ENCODE data around the gene DAPK1. TPM values are rescaled to one million over a fixed set of nuclear protein-coding genes. Genes with fewer than 3 reads are reported as not detected.

DAPK1 gene
- total and polyA plus RNA-seq, 5 experiments from 2014 or later, result 0.55 to 1.9 (median 0.55) TPM; not detected in 2

DNA sequence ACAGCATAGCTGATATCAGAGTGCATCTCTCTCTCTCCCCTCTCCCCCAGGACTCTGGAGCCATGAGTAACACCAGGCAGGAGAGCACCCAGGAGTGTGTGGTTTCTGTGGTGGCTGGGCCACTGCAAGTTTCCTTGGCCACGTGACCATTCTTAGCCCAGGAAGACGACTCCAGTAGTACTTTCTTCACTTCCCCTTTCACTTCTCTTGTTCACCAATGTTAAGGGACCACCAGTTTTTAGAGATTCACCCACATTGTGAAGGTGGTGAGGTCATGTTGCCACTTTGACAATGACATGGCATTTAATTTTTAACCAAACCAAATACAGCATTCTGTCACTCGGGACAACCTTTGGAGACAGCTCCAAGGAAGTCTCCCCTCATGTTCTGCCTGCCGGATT lies 17.9 kb upstream of the DAPK1 start:
- H3K4me3 Mint-ChIP-seq, result no peak overlapping the region

DNA sequence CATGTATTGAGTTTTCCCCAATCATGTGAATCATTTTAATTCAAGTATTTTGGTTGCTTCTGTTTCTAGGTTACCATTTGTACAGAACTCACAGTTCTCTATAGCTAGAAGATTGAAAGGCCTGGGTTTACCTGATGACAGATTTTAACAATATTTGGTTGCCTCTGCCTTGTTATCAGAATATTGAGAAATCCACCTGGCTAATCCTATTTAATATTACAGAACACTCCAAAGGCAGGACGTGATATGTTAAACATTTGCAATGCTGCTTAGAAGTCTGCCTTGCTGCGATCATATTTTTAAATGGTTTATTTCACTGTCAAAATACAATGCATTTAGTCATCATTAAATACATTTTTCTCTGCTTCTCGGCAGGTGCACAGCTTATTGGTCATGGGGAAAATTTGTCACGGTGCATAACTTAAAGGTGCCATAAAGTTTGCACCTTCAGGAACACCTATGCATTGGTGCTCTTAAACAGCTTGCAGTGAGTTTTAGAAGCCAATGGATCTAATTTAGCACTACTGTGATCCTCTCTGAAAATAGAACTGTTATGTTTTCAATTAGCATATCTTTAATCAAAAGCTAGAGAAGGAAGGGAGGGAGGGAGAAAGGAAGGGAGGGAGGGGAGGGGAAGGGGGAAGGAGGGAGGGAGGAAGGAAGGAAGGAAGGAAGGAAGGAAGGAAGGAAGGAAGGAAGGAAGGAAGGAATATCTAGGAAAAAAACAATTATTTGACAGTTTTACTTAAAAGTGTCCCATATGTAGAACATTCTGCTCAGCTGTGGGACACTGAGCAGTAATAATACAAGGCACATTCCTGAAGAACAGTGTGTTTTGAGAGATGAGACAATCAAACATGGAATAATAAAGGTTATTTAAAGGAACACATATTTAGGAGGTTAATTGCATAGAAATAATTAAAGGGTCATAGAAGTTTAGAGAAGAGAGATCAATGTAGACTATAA lies 15.5 kb upstream of the DAPK1 start:
- no peak overlapping the region for H3K27ac Mint-ChIP-seq
- H3K4me1 Mint-ChIP-seq, result peaks cover 0 to 10% (median 2%) of the 10 kb centered on the region in 4 donors
- DNase-seq, result no peak
- no peaks in the 10 kb centered on the region for H3K9me3 Mint-ChIP-seq
- peaks cover 0 to 2% (median 0%) of the 10 kb centered on the region in 5 donors for H3K27me3 Mint-ChIP-seq
- POLR2A ChIA-PET, result no interaction called here
- ATAC-seq, result no peak
- H3K4me3 Mint-ChIP-seq, result no peak overlapping the region
- no peaks in the 10 kb centered on the region for H3K36me3 Mint-ChIP-seq

More for the DNA sequence above, 17.9 kb upstream of the DAPK1 start:
- Mint-ChIP-seq H3K9me3 (no peaks in the 10 kb centered on the region), H3K4me1 (peaks cover 0 to 10% (median 2%) of the 10 kb centered on the region in 4 donors), H3K27me3 (no peaks in the 10 kb centered on the region), H3K36me3 (no peaks in the 10 kb centered on the region), H3K27ac (no peak overlapping the region)
- no peak for DNase-seq
- POLR2A ChIA-PET, result no interaction called here
- no peak for ATAC-seq

- no peak for ATAC-seq
These were observed 7.4 kb upstream of the DAPK1 start for GRCh38 chr9:87490225-87490624.

GRCh38 chr9:87490907-87491306 lies 6.8 kb upstream of the DAPK1 start:
- Mint-ChIP-seq H3K9me3 (no peaks in the 10 kb centered on the region), H3K4me3 (no peak overlapping the region), H3K36me3 (no peaks in the 10 kb centered on the region), H3K27me3 (peaks cover 9 to 20% (median 14%) of the 10 kb centered on the region in 5 donors), H3K27ac (no peak overlapping the region), H3K4me1 (peaks cover 0 to 16% (median 0%) of the 10 kb centered on the region in 4 donors)
- no peak for DNase-seq
- ATAC-seq, result no peak
- POLR2A ChIA-PET, result no interaction called here

More at GRCh38 chr9:87490225-87490624, 7.4 kb upstream of the DAPK1 start:
- H3K27me3 Mint-ChIP-seq, result peaks cover 2 to 16% (median 10%) of the 10 kb centered on the region in 5 donors
- H3K4me3 Mint-ChIP-seq, result no peak overlapping the region
- H3K27ac Mint-ChIP-seq, result no peak overlapping the region
- H3K9me3 Mint-ChIP-seq, result no peaks in the 10 kb centered on the region
- peaks cover 0 to 10% (median 0%) of the 10 kb centered on the region in 4 donors for H3K4me1 Mint-ChIP-seq
- DNase-seq, result no peak
- no peaks in the 10 kb centered on the region for H3K36me3 Mint-ChIP-seq
- POLR2A ChIA-PET, result no interaction called here

- no peaks in the 10 kb centered on the region for H3K9me3 Mint-ChIP-seq
- DNase-seq (no peak), ATAC-seq (no peak)
- H3K4me1 Mint-ChIP-seq, result peaks cover 0 to 16% (median 0%) of the 10 kb centered on the region in 4 donors
- POLR2A ChIA-PET, result no interaction called here
- peaks cover 13 to 24% (median 17%) of the 10 kb centered on the region in 5 donors for H3K27me3 Mint-ChIP-seq
- no peak overlapping the region for H3K4me3 Mint-ChIP-seq
- no peak overlapping the region for H3K27ac Mint-ChIP-seq
- H3K36me3 Mint-ChIP-seq, result no peaks in the 10 kb centered on the region
These were observed 6.1 kb upstream of the DAPK1 start for GRCh38 chr9:87491523-87491922.

- no peak for ATAC-seq
- Mint-ChIP-seq H3K9me3 (no peaks in the 10 kb centered on the region), H3K36me3 (no peaks in the 10 kb centered on the region), H3K27me3 (peaks cover 13 to 32% (median 24%) of the 10 kb centered on the region in 5 donors), H3K27ac (no peak overlapping the region), H3K4me1 (peaks cover 0 to 21% (median 3%) of the 10 kb centered on the region in 4 donors), H3K4me3 (no peak overlapping the region)
- POLR2A ChIA-PET, result no interaction called here
- DNase-seq, result no peak
These were observed 5.0 kb upstream of the DAPK1 start for GRCh38 chr9:87492642-87493041.

- H3K27me3 Mint-ChIP-seq, result peaks cover 19 to 42% (median 32%) of the 10 kb centered on the region in 5 donors
These were observed 2.6 kb upstream of the DAPK1 start for GRCh38 chr9:87494970-87495471.

GRCh38 chr9:87497080-87497603 lies 525 bp upstream of the DAPK1 start:
- POLR2A ChIA-PET, result no interaction called here
- ATAC-seq, result no peak
- Mint-ChIP-seq H3K4me3 (peak overlapping the region in 7 of 10 donors; percentile 42 to 76 (median 60)), H3K27ac (no peak overlapping the region), H3K4me1 (peaks cover 0 to 36% (median 8%) of the 10 kb centered on the region in 4 donors), H3K9me3 (no peaks in the 10 kb centered on the region), H3K36me3 (no peaks in the 10 kb centered on the region), H3K27me3 (peaks cover 26 to 49% (median 37%) of the 10 kb centered on the region in 5 donors)
- DNase-seq, result no peak

More at GRCh38 chr9:87494970-87495471, 2.6 kb upstream of the DAPK1 start:
- Mint-ChIP-seq H3K4me1 (peaks cover 0 to 26% (median 8%) of the 10 kb centered on the region in 4 donors), H3K36me3 (no peaks in the 10 kb centered on the region), H3K9me3 (no peaks in the 10 kb centered on the region), H3K27ac (no peak overlapping the region), H3K4me3 (no peak overlapping the region)
- ATAC-seq, result no peak
- no peak for DNase-seq
- POLR2A ChIA-PET, result no interaction called here

DNA sequence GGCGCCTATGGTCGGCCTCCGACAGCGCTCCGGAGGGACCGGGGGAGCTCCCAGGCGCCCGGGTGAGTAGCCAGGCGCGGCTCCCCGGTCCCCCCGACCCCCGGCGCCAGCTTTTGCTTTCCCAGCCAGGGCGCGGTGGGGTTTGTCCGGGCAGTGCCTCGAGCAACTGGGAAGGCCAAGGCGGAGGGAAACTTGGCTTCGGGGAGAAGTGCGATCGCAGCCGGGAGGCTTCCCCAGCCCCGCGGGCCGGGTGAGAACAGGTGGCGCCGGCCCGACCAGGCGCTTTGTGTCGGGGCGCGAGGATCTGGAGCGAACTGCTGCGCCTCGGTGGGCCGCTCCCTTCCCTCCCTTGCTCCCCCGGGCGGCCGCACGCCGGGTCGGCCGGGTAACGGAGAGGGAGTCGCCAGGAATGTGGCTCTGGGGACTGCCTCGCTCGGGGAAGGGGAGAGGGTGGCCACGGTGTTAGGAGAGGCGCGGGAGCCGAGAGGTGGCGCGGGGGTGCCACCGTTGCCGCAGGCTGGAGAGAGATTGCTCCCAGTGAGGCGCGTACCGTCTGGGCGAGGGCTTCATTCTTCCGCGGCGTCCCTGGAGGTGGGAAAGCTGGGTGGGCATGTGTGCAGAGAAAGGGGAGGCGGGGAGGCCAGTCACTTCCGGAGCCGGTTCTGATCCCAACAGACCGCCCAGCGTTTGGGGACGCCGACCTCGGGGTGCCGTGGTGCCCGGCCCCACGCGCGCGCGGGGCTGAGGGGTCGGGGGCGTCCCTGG lies 561 bp downstream of the DAPK1 start:
- no peaks in the 10 kb centered on the region for H3K36me3 Mint-ChIP-seq
- H3K4me1 Mint-ChIP-seq, result peaks cover 0 to 40% (median 8%) of the 10 kb centered on the region in 4 donors
- no peak for DNase-seq
- POLR2A ChIA-PET, result no interaction called here
- no peak overlapping the region for H3K27ac Mint-ChIP-seq
- ATAC-seq, result no peak
- H3K9me3 Mint-ChIP-seq, result no peaks in the 10 kb centered on the region
- H3K27me3 Mint-ChIP-seq, result peaks cover 29 to 60% (median 31%) of the 10 kb centered on the region in 5 donors
- H3K4me3 Mint-ChIP-seq, result peak overlapping the region in 5 of 10 donors; percentile 10 to 72 (median 26)

- peaks cover 27 to 67% (median 31%) of the 10 kb centered on the region in 5 donors for H3K27me3 Mint-ChIP-seq
- POLR2A ChIA-PET, result no interaction called here
- peak overlapping the region; percentile 12 to 82 (median 52) for H3K4me3 Mint-ChIP-seq
- H3K36me3 Mint-ChIP-seq, result no peaks in the 10 kb centered on the region
- no peak overlapping the region for H3K27ac Mint-ChIP-seq
- H3K9me3 Mint-ChIP-seq, result no peaks in the 10 kb centered on the region
- peaks cover 0 to 40% (median 8%) of the 10 kb centered on the region in 4 donors for H3K4me1 Mint-ChIP-seq
- ATAC-seq (no peak), DNase-seq (no peak)
These were observed 1.2 kb downstream of the DAPK1 start for GRCh38 chr9:87498811-87499360.

DNA sequence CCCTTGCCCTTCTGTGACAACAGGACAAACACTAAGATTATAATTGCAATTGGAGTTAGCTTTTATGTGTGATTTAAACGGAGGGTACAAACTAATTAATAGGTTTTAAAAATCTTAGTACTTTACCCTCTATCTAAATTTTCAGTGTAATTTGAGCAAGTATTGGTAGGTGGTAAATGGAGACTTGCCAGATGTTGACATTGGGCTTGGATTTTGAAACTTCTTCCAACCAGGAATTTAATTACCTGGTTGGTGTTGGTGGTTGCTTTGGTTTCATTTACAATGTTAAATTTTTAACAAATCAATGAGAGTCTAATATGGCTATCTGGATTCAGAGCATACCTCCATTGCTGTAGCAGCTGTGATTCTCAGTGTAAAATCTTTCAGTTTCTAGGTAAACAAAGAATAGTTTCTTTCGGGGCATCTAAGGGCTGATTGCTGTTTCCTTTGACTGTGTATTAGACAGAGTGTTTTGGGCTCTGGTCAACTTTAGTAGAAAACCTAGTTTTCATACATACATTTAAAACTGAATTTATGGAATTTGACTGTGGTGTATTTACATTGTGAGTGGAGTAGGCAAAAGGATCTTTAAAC lies 1.9 kb downstream of the DAPK1 start:
- peaks cover 0 to 40% (median 8%) of the 10 kb centered on the region in 4 donors for H3K4me1 Mint-ChIP-seq
- DNase-seq (no peak), ATAC-seq (no peak)
- H3K27ac Mint-ChIP-seq, result no peak overlapping the region
- H3K36me3 Mint-ChIP-seq, result no peaks in the 10 kb centered on the region
- H3K4me3 Mint-ChIP-seq, result peak overlapping the region in 5 of 10 donors; percentile 7 to 82 (median 50)
- H3K9me3 Mint-ChIP-seq, result no peaks in the 10 kb centered on the region
- POLR2A ChIA-PET, result no interaction called here
- H3K27me3 Mint-ChIP-seq, result peaks cover 26 to 69% (median 33%) of the 10 kb centered on the region in 5 donors
